IMR-90 (cell line): ENCODE results near the gene NXPH1. TPM values are rescaled to one million over a fixed set of nuclear protein-coding genes. Genes with fewer than 3 reads are reported as not detected.

ENCODE experiments used
- ATAC-seq: fragments of 200-7000 bp; cut with Tn5 transposase; 2 replicates; pipeline ENCODE4 v1.9.1; 2020; ENCODE audit warnings: low read depth, mild to moderate bottlenecking, moderate library complexity
- BruUV-seq: library from RNA; stranded (reverse); fragments of 400-500 nt; replicated peaks from 2 replicates; lab custom pipeline; 2021; lab: Mats Ljungman, UMichigan
- CTCF ChIA-PET: fragments of 300-600 bp; formaldehyde crosslinking; extraction: SDS; loops from one replicate; lab custom pipeline; 2021; ENCODE audit warnings: antibody characterized with exemption; lab: Yijun Ruan, JAX
- POLR2A ChIA-PET: fragments of 300-600 bp; sonication (Branson Sonifier 250); formaldehyde crosslinking; loops from one replicate; lab custom pipeline; 2022; ENCODE audit warnings: antibody characterized with exemption; ENCODE audit not compliant: unreplicated experiment; lab: Charles Lee
- DNase-seq: peaks from one replicate; pipeline ENCODE4 v3.0.0; 2013
- H2AFZ ChIP-seq: replicated peaks from 2 replicates; pipeline ENCODE3; 2013; ENCODE audit warnings: low read length, mild to moderate bottlenecking; ENCODE audit not compliant: poor library complexity
- H2AK5ac ChIP-seq: 2 replicates; pipeline ENCODE4 v1.6.1; 2013; ENCODE audit warnings: low read depth, low read length, inconsistent platforms
- H2AK9ac ChIP-seq: replicated peaks from 2 replicates; pipeline ENCODE3; 2013; ENCODE audit warnings: mild to moderate bottlenecking, low read depth, low read length, moderate library complexity; ENCODE audit not compliant: poor library complexity
- H2BK120ac ChIP-seq: 2 replicates; pipeline ENCODE4 v1.6.1; 2013; ENCODE audit warnings: low read depth, low read length, inconsistent platforms
- H2BK15ac ChIP-seq: 3 replicates; pipeline ENCODE4 v1.6.1; 2013; ENCODE audit warnings: low read depth, low read length, inconsistent platforms
- H2BK20ac ChIP-seq: 2 replicates; pipeline ENCODE4 v1.6.1; 2013; ENCODE audit warnings: low read depth, mild to moderate bottlenecking, inconsistent platforms, low read length, moderate library complexity
- H2BK5ac ChIP-seq: 2 replicates; pipeline ENCODE4 v1.6.1; 2013; ENCODE audit warnings: mild to moderate bottlenecking, low read depth, low read length, inconsistent platforms; ENCODE audit not compliant: poor library complexity, severe bottlenecking
- H3K14ac ChIP-seq: replicated peaks from 2 replicates; pipeline ENCODE4 v1.6.1; 2013; ENCODE audit warnings: low read depth, low read length, inconsistent platforms
- H3K18ac ChIP-seq: 2 replicates; pipeline ENCODE4 v1.6.1; 2013; ENCODE audit warnings: low read depth, low read length, control low read depth
- H3K23ac ChIP-seq: 2 replicates; pipeline ENCODE4 v1.6.1; 2013; ENCODE audit warnings: low read depth, low read length, inconsistent platforms
- H3K27ac ChIP-seq: 2 replicates; pipeline ENCODE4 v1.5.1; 2013; ENCODE audit warnings: mild to moderate bottlenecking, control low read depth, low read length; ENCODE audit not compliant: insufficient read depth
- H3K27me3 ChIP-seq: 2 replicates; pipeline ENCODE4 v1.6.1; 2013; ENCODE audit warnings: low read length; ENCODE audit not compliant: control insufficient read depth, insufficient read depth
- H3K36me3 ChIP-seq: 2 replicates; pipeline ENCODE4 v1.6.1; 2013; ENCODE audit warnings: low read length, mixed read lengths; ENCODE audit not compliant: control insufficient read depth, insufficient read depth
- H3K4ac ChIP-seq: 2 replicates; pipeline ENCODE4 v1.6.1; 2013; ENCODE audit warnings: low read depth, low read length, inconsistent platforms
- H3K4me1 ChIP-seq: 2 replicates; pipeline ENCODE4 v1.6.1; 2013; ENCODE audit warnings: low read length, mixed read lengths; ENCODE audit not compliant: control insufficient read depth, insufficient read depth
- H3K4me2 ChIP-seq: 2 replicates; pipeline ENCODE4 v1.6.1; 2013; ENCODE audit warnings: low read depth, mild to moderate bottlenecking, control low read depth, low read length, moderate library complexity
- H3K4me3 ChIP-seq: 2 replicates; pipeline ENCODE4 v1.5.1; 2013; ENCODE audit warnings: low read depth, mild to moderate bottlenecking, control low read depth, low read length, moderate library complexity; ENCODE audit not compliant: insufficient read depth
- H3K56ac ChIP-seq: 2 replicates; pipeline ENCODE4 v1.6.1; 2013; ENCODE audit warnings: low read length, inconsistent platforms; ENCODE audit not compliant: insufficient read depth; ENCODE audit errors: extremely low read depth
- H3K79me1 ChIP-seq, 2 experiments: 2 replicates each; pipeline ENCODE4 v1.6.1; 2013; ENCODE audit warnings: low read length in 2 of 2, inconsistent platforms in 1 of 2, low read depth in 1 of 2
- H3K9ac ChIP-seq: 2 replicates; pipeline ENCODE4 v1.6.1; 2013; ENCODE audit warnings: low read depth, low read length, control low read depth
- H3K9me1 ChIP-seq: 2 replicates; pipeline ENCODE4 v1.6.1; 2013; ENCODE audit warnings: low read length, inconsistent platforms; ENCODE audit not compliant: insufficient read depth
- H3K9me3 ChIP-seq: 2 replicates; pipeline ENCODE4 v1.6.1; 2013; ENCODE audit warnings: low read length; ENCODE audit not compliant: control insufficient read depth, insufficient read depth
- H4K20me1 ChIP-seq: 2 replicates; pipeline ENCODE4 v1.6.1; 2013; ENCODE audit warnings: low read length, inconsistent platforms; ENCODE audit not compliant: insufficient read depth
- H4K5ac ChIP-seq: 2 replicates; pipeline ENCODE4 v1.6.1; 2013; ENCODE audit warnings: mild to moderate bottlenecking, low read depth, low read length, control low read depth
- H4K8ac ChIP-seq, 2 experiments: 2 replicates each; pipeline ENCODE4 v1.6.1; 2013; ENCODE audit warnings: low read depth in 2 of 2, low read length in 2 of 2, control low read depth in 1 of 2, inconsistent platforms in 1 of 2
- H4K91ac ChIP-seq: 2 replicates; pipeline ENCODE4 v1.6.1; 2013; ENCODE audit warnings: low read depth, low read length, inconsistent platforms; ENCODE audit not compliant: insufficient read depth
- BHLHE40 ChIP-seq: fragments of 150-350 bp; IDR thresholded peaks from 2 replicates; pipeline ENCODE4 v1.6.1; 2016; ENCODE audit warnings: mild to moderate bottlenecking, low read depth, low read length
- CEBPB ChIP-seq: IDR thresholded peaks from 2 replicates; pipeline ENCODE4 v1.6.1; 2012; ENCODE audit warnings: low read depth, low read length, improper control_type of control experiment
- CHD1 ChIP-seq: IDR thresholded peaks from 2 replicates; pipeline ENCODE4 v1.6.1; 2012; ENCODE audit warnings: low read depth, low read length, improper control_type of control experiment
- FOS ChIP-seq: fragments of 150-350 bp; IDR thresholded peaks from 2 replicates; pipeline ENCODE4 v1.6.1; 2016; ENCODE audit warnings: low read depth, low read length
- MAFK ChIP-seq: IDR thresholded peaks from 2 replicates; pipeline ENCODE4 v1.6.1; 2012; ENCODE audit warnings: low read depth, low read length, improper control_type of control experiment
- MAZ ChIP-seq: IDR thresholded peaks from 2 replicates; pipeline ENCODE4 v1.6.1; 2012; ENCODE audit warnings: low read depth, mild to moderate bottlenecking, low read length, improper control_type of control experiment, moderate library complexity, borderline replicate concordance
- MXI1 ChIP-seq: IDR thresholded peaks from 2 replicates; pipeline ENCODE4 v1.6.1; 2012; ENCODE audit warnings: low read depth, mild to moderate bottlenecking, low read length, moderate library complexity, borderline replicate concordance
- NFE2L2 ChIP-seq: fragments of 150-350 bp; IDR thresholded peaks from 2 replicates; pipeline ENCODE4 v1.6.1; 2016; ENCODE audit warnings: low read depth, mild to moderate bottlenecking, low read length
- RAD21 ChIP-seq: IDR thresholded peaks from 2 replicates; pipeline ENCODE4 v1.6.1; 2012; ENCODE audit warnings: low read length, improper control_type of control experiment
- RFX5 ChIP-seq: IDR thresholded peaks from 2 replicates; pipeline ENCODE4 v1.8.0; 2012; ENCODE audit warnings: low read depth, mild to moderate bottlenecking, low read length, moderate library complexity
- WGBS, 2 experiments: methylation state at CpG; one replicate each; pipeline versions ENCODE4 v1.1.5 to v1.1.7; 2013; ENCODE audit warnings: missing lambda C conversion rate in 2 of 2; ENCODE audit not compliant: insufficient read length in 1 of 2; ENCODE audit errors: extremely low coverage in 2 of 2; 5-methylcytosine and 5-hydroxymethylcytosine counted together
- dilution Hi-C: fragments of 300-500 bp; cut with HindIII; formaldehyde crosslinking; loops from one replicate; pipeline ENCODE4 v1.14.3; 2018; ENCODE audit warnings: low sequenced_read_pairs; ENCODE audit not compliant: unreplicated experiment
- in situ Hi-C: fragments of 300-500 bp; cut with MboI; formaldehyde crosslinking; loops from 3 replicates; pipeline ENCODE4 v1.14.3; 2019; ENCODE audit warnings: low sequenced_read_pairs, inconsistent platforms, mixed read lengths
- intact Hi-C: fragments of 100-400 bp; cut with micrococcal nuclease; formaldehyde crosslinking; loops from 2 replicates; pipeline ENCODE4 v1.10.0; 2022
- polyA plus RNA-seq, 3 experiments: library from polyadenylated mRNA; depleted of rRNA; stranded (reverse); fragments of >200 nt; gene quantifications; 2 replicates each; pipeline ENCODE4 v1.2.3, GENCODE V29; 2012; ENCODE audit warnings: low replicate concordance in 1 of 3
- total RNA-seq: library from RNA; depleted of rRNA; stranded (reverse); fragments of >200 nt; gene quantifications from 2 replicates; pipeline ENCODE4 v1.2.3, GENCODE V29; 2012
- TF ChIP-seq, protein P1 (sequence below): fragments of 150-350 bp; IDR thresholded peaks from 2 replicates; pipeline ENCODE4 v1.6.1; 2016; ENCODE audit warnings: low read depth, mild to moderate bottlenecking, low read length, moderate library complexity, borderline replicate concordance
- TF ChIP-seq, protein P2 (sequence below): conservative IDR thresholded peaks from 2 replicates; pipeline ENCODE4 v1.5.1; 2012; ENCODE audit warnings: mild to moderate bottlenecking, low read depth, low read length, improper control_type of control experiment
- TF ChIP-seq, protein P3 (sequence below): fragments of 150-350 bp; IDR thresholded peaks from 2 replicates; pipeline ENCODE4 v1.6.1; 2017; ENCODE audit warnings: mild to moderate bottlenecking, antibody characterized with exemption, low read length, low read depth

The NXPH1 gene
- total and polyA plus RNA-seq, 2 of the 4 experiments (the other 2 are of a cell fraction) = not detected

DNA sequence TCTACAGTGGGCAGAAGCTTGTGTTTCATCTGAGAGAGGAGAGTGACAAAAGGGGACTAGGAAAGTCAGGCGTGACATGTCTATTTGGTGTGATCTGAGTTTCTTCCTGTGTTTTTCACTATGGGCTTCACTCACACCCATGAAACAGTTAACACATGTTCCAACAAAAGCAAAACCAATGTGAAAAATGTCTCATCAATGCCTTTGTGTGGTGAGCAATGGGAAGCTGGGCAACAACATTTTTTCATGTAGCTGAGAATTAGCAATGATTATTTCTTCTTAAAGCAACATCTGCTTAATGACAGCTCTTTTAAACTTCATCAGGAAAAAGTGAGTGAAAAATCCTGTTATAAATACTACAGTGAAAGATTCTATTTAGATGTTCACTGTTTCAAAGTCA, 76.2 kb downstream of the NXPH1 start:
- dilution Hi-C loops = no loop called here
- no peak overlapping the region for H2AFZ ChIP-seq
- no peaks in the 10 kb centered on the region for H3K79me1 ChIP-seq
- H4K91ac ChIP-seq = no peak overlapping the region
- H3K23ac ChIP-seq = no peak overlapping the region
- H3K4me1 ChIP-seq = no peaks in the 10 kb centered on the region
- no peak overlapping the region for H2AK9ac ChIP-seq
- ChIA-PET POLR2A (no interaction called here), CTCF (no interaction called here)
- no peak overlapping the region for H2BK20ac ChIP-seq
- WGBS, 2 experiments = no CpG with 5 or more reads among the region's 1 CpG
- H2BK120ac ChIP-seq = no peak overlapping the region
- H3K18ac ChIP-seq = no peak overlapping the region
- H4K5ac ChIP-seq = no peak overlapping the region
- no peak for ATAC-seq
- no peak overlapping the region for H2BK5ac ChIP-seq
- intact Hi-C loops = no loop called here
- DNase-seq = no peak
- no peaks in the 10 kb centered on the region for H3K27me3 ChIP-seq
- H4K8ac ChIP-seq = no peak overlapping the region
- no peak overlapping the region for H3K4me3 ChIP-seq
- H4K20me1 ChIP-seq = no peaks in the 10 kb centered on the region
- H3K27ac ChIP-seq = no peak overlapping the region
- H2AK5ac ChIP-seq = no peak overlapping the region
- TF ChIP-seq RFX5 = no peak
- TF ChIP-seq, protein P1, sequence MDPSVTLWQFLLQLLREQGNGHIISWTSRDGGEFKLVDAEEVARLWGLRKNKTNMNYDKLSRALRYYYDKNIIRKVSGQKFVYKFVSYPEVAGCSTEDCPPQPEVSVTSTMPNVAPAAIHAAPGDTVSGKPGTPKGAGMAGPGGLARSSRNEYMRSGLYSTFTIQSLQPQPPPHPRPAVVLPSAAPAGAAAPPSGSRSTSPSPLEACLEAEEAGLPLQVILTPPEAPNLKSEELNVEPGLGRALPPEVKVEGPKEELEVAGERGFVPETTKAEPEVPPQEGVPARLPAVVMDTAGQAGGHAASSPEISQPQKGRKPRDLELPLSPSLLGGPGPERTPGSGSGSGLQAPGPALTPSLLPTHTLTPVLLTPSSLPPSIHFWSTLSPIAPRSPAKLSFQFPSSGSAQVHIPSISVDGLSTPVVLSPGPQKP = no peak
- no peak for TF ChIP-seq CHD1
- no peak for TF ChIP-seq NFE2L2
- no peak for TF ChIP-seq MAFK
- TF ChIP-seq MXI1 = no peak
- no peak for TF ChIP-seq FOS
- TF ChIP-seq, protein P2, sequence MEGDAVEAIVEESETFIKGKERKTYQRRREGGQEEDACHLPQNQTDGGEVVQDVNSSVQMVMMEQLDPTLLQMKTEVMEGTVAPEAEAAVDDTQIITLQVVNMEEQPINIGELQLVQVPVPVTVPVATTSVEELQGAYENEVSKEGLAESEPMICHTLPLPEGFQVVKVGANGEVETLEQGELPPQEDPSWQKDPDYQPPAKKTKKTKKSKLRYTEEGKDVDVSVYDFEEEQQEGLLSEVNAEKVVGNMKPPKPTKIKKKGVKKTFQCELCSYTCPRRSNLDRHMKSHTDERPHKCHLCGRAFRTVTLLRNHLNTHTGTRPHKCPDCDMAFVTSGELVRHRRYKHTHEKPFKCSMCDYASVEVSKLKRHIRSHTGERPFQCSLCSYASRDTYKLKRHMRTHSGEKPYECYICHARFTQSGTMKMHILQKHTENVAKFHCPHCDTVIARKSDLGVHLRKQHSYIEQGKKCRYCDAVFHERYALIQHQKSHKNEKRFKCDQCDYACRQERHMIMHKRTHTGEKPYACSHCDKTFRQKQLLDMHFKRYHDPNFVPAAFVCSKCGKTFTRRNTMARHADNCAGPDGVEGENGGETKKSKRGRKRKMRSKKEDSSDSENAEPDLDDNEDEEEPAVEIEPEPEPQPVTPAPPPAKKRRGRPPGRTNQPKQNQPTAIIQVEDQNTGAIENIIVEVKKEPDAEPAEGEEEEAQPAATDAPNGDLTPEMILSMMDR = no peak
- TF ChIP-seq CEBPB = no peak
- TF ChIP-seq BHLHE40 = no peak
- no peak for TF ChIP-seq MAZ
- TF ChIP-seq, protein P3, sequence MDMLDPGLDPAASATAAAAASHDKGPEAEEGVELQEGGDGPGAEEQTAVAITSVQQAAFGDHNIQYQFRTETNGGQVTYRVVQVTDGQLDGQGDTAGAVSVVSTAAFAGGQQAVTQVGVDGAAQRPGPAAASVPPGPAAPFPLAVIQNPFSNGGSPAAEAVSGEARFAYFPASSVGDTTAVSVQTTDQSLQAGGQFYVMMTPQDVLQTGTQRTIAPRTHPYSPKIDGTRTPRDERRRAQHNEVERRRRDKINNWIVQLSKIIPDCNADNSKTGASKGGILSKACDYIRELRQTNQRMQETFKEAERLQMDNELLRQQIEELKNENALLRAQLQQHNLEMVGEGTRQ = no peak
- no peak for TF ChIP-seq RAD21
- no peak overlapping the region for H3K14ac ChIP-seq
- peaks cover 9% of the 10 kb centered on the region for H3K9me3 ChIP-seq
- no TSS peak for BruUV-seq
- in situ Hi-C loops = no loop called here
- H3K36me3 ChIP-seq = no peaks in the 10 kb centered on the region
- no peak overlapping the region for H3K4me2 ChIP-seq
- H2BK15ac ChIP-seq = no peak overlapping the region
- no peak overlapping the region for H3K56ac ChIP-seq
- H3K9ac ChIP-seq = no peak overlapping the region
- no peak overlapping the region for H3K4ac ChIP-seq
- no peaks in the 10 kb centered on the region for H3K9me1 ChIP-seq
